ENCODE data around the gene NDNF.

NDNF gene

GRCh38 chr4:121016611-121017010, 55.7 kb downstream of the NDNF start:
- no peak for ATAC-seq
- TF ChIP-seq ZNF565 (CRISPR knock-in tag; conservative IDR thresholded peaks at IDR 0.05; ENCODE audit: low read depth) (no peak), ISL1 (CRISPR knock-in tag; IDR thresholded peaks at IDR 0.05) (no peak), ZC3H10 (CRISPR knock-in tag; IDR thresholded peaks at IDR 0.05) (no peak), ZNF70 (CRISPR knock-in tag; IDR thresholded peaks at IDR 0.05) (no peak), RARB (CRISPR knock-in tag; IDR thresholded peaks at IDR 0.05) (no peak), OSR1 (CRISPR knock-in tag; IDR thresholded peaks at IDR 0.05) (no peak), TSHZ2 (CRISPR knock-in tag; IDR thresholded peaks at IDR 0.05) (no peak), ARNTL (CRISPR knock-in tag; IDR thresholded peaks at IDR 0.05; ENCODE audit: borderline replicate concordance, low read depth) (no peak), BACH2 (CRISPR knock-in tag; IDR thresholded peaks at IDR 0.05; ENCODE audit: borderline replicate concordance) (no peak), ZFP30 (CRISPR knock-in tag; IDR thresholded peaks at IDR 0.05) (no peak), SNAI2 (CRISPR knock-in tag; IDR thresholded peaks at IDR 0.05) (no peak)
- TF ChIP-seq, protein P1, sequence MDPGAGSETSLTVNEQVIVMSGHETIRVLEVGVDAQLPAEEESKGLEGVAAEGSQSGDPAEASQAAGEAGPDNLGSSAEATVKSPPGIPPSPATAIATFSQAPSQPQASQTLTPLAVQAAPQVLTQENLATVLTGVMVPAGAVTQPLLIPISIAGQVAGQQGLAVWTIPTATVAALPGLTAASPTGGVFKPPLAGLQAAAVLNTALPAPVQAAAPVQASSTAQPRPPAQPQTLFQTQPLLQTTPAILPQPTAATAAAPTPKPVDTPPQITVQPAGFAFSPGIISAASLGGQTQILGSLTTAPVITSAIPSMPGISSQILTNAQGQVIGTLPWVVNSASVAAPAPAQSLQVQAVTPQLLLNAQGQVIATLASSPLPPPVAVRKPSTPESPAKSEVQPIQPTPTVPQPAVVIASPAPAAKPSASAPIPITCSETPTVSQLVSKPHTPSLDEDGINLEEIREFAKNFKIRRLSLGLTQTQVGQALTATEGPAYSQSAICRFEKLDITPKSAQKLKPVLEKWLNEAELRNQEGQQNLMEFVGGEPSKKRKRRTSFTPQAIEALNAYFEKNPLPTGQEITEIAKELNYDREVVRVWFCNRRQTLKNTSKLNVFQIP (CRISPR knock-in tag; IDR thresholded peaks at IDR 0.05; ENCODE audit: borderline replicate concordance, low read depth), result no peak
- TF ChIP-seq, protein P2, sequence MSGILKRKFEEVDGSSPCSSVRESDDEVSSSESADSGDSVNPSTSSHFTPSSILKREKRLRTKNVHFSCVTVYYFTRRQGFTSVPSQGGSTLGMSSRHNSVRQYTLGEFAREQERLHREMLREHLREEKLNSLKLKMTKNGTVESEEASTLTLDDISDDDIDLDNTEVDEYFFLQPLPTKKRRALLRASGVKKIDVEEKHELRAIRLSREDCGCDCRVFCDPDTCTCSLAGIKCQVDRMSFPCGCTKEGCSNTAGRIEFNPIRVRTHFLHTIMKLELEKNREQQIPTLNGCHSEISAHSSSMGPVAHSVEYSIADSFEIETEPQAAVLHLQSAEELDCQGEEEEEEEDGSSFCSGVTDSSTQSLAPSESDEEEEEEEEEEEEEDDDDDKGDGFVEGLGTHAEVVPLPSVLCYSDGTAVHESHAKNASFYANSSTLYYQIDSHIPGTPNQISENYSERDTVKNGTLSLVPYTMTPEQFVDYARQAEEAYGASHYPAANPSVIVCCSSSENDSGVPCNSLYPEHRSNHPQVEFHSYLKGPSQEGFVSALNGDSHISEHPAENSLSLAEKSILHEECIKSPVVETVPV (CRISPR knock-in tag; IDR thresholded peaks at IDR 0.05), result no peak
- TF ChIP-seq, protein P3, sequence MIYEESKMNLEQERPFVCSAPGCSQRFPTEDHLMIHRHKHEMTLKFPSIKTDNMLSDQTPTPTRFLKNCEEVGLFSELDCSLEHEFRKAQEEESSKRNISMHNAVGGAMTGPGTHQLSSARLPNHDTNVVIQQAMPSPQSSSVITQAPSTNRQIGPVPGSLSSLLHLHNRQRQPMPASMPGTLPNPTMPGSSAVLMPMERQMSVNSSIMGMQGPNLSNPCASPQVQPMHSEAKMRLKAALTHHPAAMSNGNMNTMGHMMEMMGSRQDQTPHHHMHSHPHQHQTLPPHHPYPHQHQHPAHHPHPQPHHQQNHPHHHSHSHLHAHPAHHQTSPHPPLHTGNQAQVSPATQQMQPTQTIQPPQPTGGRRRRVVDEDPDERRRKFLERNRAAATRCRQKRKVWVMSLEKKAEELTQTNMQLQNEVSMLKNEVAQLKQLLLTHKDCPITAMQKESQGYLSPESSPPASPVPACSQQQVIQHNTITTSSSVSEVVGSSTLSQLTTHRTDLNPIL (CRISPR knock-in tag; IDR thresholded peaks at IDR 0.05; ENCODE audit: low read depth), result no peak

- TF ChIP-seq RARB (CRISPR knock-in tag; IDR thresholded peaks at IDR 0.05), result no peak
- TF ChIP-seq GLIS3 (CRISPR knock-in tag; IDR thresholded peaks at IDR 0.05), result no peak
- TF ChIP-seq, protein P1 (CRISPR knock-in tag; IDR thresholded peaks at IDR 0.05; ENCODE audit: borderline replicate concordance, low read depth), result no peak
- TF ChIP-seq SNAI2 (CRISPR knock-in tag; IDR thresholded peaks at IDR 0.05), result no peak
- TF ChIP-seq TSHZ2 (CRISPR knock-in tag; IDR thresholded peaks at IDR 0.05), result no peak
- TF ChIP-seq BACH2 (CRISPR knock-in tag; IDR thresholded peaks at IDR 0.05; ENCODE audit: borderline replicate concordance), result no peak
- TF ChIP-seq PPARA (CRISPR knock-in tag; IDR thresholded peaks at IDR 0.05; ENCODE audit: borderline replicate concordance), result no peak
- TF ChIP-seq ZNF565 (CRISPR knock-in tag; conservative IDR thresholded peaks at IDR 0.05; ENCODE audit: low read depth), result no peak
- TF ChIP-seq TCF4 (CRISPR knock-in tag; IDR thresholded peaks at IDR 0.05; ENCODE audit: borderline replicate concordance), result no peak
- no peak for TF ChIP-seq ZFP3 (CRISPR knock-in tag; IDR thresholded peaks at IDR 0.05)
- no peak for TF ChIP-seq ZC3H10 (CRISPR knock-in tag; IDR thresholded peaks at IDR 0.05)
- no peak for TF ChIP-seq ARNTL (CRISPR knock-in tag; IDR thresholded peaks at IDR 0.05; ENCODE audit: borderline replicate concordance, low read depth)
- TF ChIP-seq OSR1 (CRISPR knock-in tag; IDR thresholded peaks at IDR 0.05), result no peak
- TF ChIP-seq, protein P3 (CRISPR knock-in tag; IDR thresholded peaks at IDR 0.05; ENCODE audit: low read depth), result no peak
- TF ChIP-seq, protein P2 (CRISPR knock-in tag; IDR thresholded peaks at IDR 0.05), result no peak
- no peak for ATAC-seq
Observed at GRCh38 chr4:121015421-121015820, 56.9 kb downstream of the NDNF start.

Data from SK-N-SH treated with all-trans-retinoic acid at 6 μM for 48 hours (cell line).